Measurements from ENCODE around the gene ICAM4. TPM values are rescaled to one million over a fixed set of nuclear protein-coding genes. Genes with fewer than 3 reads are reported as not detected.

The ICAM4 gene
- total RNA-seq, 1 experiment from 2014 or later = 2.8 TPM

DNA sequence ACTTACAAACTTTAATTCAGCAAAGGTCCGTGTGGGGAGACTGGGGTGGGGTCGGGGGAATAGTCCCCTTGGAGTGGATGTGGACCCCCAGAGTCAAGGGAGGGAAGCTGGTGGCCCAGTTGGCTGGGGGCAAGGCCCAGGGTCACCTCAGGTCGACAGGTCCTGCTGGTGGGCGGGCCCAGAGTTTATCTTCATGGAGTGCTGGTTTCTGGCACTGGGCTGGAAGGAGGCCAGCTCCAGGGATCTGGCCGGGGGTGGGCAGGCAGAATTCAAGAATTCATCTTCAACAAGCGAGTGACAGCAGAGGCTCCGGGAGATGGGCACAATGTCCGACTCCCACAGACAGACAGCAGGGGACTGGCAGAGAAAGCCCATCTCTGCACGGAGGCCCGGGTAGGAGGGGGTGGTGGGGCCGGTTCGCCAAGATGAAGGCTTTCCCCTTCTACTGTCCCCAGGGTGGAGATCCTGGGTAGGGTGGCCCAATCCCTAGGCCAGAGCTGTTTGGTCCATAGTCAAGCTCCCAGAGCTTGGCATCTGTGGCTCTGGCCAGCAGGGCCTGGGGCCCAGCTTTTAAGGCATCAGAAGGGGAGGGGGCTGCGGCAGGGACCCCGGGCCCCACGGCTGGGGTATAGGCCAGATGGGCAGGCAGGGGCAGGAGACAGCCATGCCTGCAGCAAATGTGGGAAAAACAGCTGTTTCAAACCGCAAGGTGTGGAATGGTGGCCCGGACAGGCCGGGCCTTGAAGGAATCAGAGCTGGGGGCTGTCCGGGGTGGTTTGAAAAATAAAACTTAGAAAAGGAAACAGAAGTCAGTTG, 29.7 kb downstream of the ICAM4 start:
- no peaks in the 10 kb centered on the region for H3K9me3 ChIP-seq (replicated peaks)

DNA sequence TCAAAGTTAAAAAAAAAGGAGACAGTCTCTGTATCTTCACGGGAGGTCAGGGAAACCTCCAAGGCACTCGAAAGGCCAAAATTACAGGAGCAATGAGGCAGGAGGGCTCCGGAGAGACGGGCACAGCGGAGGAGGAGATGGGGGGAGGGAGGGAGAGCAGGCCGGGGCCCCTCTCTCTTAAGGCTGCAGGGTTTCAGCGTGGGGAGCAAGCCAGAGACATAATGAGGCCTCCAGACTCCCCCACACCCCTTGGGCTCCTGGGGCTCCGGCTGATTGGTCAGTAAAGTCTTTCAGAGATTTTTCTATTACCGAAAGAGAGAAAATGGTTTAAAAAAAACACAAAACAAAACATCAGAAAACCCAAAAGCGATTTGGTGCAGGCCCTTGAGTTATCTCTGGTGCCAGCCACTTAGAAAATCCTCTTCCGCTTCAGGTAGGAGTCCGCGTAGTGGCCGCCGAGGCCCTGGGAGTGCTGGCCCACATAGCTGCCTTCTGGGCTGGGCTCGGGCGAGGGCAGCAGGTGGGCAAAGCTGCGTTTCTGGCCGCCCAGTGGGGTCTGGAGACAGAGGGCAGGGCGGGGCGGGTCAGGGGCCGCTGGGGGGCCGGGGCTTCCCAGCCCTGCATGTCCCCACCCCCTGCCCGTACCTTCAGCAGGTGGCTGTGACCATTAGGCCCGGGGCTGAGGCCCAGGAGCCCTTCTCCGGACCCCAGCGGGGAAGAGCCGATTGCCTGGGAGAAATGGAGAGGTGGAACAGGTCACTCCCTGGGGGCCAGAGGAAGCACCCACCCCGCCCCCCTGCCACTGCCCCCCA, 30.5 kb downstream of the ICAM4 start:
- Histone ChIP-seq H3K27me3 (no peaks in the 10 kb centered on the region), H3K9me3 (replicated peaks) (no peaks in the 10 kb centered on the region), H3K36me3 (peaks cover 30% of the 10 kb centered on the region), H3K4me1 (peaks cover 4% of the 10 kb centered on the region; the same call in 1 of the 2 replicates), H3K27ac (no peak overlapping the region), H3K4me3 (no peak overlapping the region)
- no peak for DNase-seq

More for the DNA sequence above, 29.7 kb downstream of the ICAM4 start:
- H3K27me3 ChIP-seq = no peaks in the 10 kb centered on the region
- H3K27ac ChIP-seq = no peak overlapping the region
- peaks cover 23% of the 10 kb centered on the region for H3K36me3 ChIP-seq
- H3K4me1 ChIP-seq = peaks cover 4% of the 10 kb centered on the region; the same call in 1 of the 2 replicates
- H3K4me3 ChIP-seq = peak overlapping the region; percentile 78; the same call in 1 of the 2 replicates
- DNase-seq = no peak

DNA sequence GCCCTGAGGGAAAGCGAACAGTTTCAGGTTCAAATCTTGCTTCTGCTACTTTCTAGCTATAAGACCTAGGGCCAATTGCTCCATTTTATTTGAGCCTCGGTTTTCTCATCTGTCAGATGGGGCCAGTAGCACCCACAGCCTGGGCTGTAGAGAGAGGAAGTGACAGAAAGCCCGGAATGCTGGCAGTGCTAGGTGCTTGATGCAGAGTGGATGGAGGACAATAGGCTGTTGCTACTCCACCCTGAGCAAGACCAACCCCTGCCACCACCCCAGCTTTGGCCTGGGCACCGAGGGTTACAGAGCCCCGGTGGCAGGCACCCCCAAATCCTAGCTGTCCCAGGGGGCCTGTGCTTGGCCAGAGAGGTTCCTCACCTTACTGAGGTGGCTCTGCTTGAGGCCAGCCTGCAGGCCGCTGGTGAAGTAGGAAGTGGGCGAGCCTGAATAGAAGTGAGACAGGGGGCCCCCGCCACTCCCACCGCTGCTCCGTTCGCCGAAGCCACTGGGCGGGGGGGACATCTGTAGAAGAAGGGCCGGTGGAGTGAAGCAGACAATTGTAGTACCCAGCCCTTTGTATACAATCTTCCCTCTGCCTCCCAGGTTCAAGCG, 31.2 kb downstream of the ICAM4 start:
- peaks cover 35% of the 10 kb centered on the region for H3K36me3 ChIP-seq
- no peaks in the 10 kb centered on the region for H3K9me3 ChIP-seq (replicated peaks)

DNA sequence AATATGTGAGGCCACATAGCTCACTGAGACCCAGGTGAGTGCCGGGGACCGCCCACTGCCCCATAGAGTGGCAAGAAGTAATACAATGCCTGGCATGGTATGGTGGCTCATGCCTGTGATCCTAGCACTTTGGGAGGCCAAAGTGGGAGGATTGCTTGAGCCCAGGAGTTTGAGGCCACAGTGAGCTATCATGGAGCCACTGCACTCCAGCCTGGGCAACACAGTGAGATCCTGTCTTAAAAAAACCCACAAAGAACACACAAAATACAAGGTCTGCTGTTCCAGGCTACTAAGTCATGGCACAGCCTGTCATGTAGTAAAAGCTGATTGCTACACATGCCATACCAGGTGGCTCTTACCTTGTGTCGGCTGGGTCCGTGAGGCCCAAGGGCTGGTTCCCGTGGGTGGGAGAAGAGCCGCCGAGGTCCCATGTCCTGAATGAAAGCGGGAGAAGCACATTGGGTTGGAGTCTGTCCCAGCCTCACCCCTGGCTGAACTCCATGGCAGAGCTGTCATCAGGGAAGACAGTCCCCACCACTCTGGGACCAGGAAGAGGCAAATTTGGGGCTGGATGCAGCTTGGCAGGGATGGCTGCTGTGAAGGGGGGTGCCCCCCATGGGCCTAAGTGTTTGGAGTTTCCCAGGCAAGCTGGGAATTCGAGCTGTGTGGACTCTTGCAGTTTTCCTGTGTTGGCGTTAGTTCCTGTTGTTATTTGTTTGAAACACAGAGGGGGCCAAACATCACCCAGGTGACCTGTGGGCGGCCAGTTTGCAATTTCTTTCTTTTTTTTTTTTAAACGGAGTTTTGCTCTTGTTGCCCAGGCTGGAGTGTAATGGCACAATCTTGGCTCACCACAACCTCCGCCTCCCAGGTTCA, 32.3 kb downstream of the ICAM4 start:
- no peak for DNase-seq
- peaks cover 42% of the 10 kb centered on the region for H3K36me3 ChIP-seq
- no peaks in the 10 kb centered on the region for H3K27me3 ChIP-seq
- no peak overlapping the region for H3K4me3 ChIP-seq
- H3K4me1 ChIP-seq = peaks cover 4% of the 10 kb centered on the region; the same call in 1 of the 2 replicates
- no peak overlapping the region for H3K27ac ChIP-seq
- no peaks in the 10 kb centered on the region for H3K9me3 ChIP-seq (replicated peaks)

More for the DNA sequence above, 31.2 kb downstream of the ICAM4 start:
- peaks cover 4% of the 10 kb centered on the region; the same call in 1 of the 2 replicates for H3K4me1 ChIP-seq
- DNase-seq = no peak
- no peaks in the 10 kb centered on the region for H3K27me3 ChIP-seq
- H3K27ac ChIP-seq = no peak overlapping the region
- H3K4me3 ChIP-seq = no peak overlapping the region

DNA sequence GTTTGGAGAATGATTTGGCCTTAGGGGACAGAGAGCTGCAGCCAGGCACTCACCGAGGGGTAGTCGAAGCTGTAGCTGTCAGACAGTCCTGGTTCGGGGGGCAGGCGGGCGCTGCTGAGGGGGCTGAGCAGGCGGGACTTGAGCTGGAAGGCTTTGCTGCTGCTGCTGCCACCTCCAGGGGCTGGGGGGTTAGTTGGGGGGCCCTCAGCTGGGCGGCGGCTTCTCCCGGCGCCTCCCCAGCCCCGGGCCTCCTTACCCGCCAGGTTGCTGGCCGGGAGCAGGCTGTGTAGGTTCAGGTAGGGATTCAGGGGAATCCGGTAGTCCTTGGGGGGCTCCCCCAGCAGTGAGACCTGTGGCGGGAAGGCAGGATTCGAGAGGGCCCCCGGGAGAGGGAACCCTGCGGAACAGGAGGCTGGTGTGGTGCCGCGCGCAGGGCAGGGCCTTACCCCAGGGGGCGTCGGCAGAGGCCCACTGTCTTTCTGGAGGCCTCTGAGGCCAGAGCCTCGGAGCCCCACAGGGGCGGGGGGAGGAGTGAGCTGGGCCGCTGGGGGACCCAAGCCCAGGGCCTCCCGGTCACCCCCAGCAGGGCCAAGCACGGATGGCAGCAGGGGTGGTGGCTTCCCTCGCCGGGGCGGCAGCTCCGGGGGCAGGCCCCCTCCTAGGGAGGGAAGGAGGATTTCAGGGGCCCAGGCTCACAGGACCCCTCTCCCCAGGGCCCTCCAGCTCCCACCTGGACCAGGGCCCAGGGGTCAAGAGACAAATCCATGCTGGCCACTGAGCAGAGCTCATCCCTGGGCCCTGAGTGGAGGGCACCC, 34.1 kb downstream of the ICAM4 start:
- no peak for DNase-seq
- no peak overlapping the region for H3K27ac ChIP-seq
- peaks cover 55% of the 10 kb centered on the region for H3K36me3 ChIP-seq
- H3K27me3 ChIP-seq = no peaks in the 10 kb centered on the region
- H3K4me1 ChIP-seq = no peaks in the 10 kb centered on the region; the same call in 1 of the 2 replicates
- H3K9me3 ChIP-seq (replicated peaks) = no peaks in the 10 kb centered on the region
- H3K4me3 ChIP-seq = no peak overlapping the region

DNA sequence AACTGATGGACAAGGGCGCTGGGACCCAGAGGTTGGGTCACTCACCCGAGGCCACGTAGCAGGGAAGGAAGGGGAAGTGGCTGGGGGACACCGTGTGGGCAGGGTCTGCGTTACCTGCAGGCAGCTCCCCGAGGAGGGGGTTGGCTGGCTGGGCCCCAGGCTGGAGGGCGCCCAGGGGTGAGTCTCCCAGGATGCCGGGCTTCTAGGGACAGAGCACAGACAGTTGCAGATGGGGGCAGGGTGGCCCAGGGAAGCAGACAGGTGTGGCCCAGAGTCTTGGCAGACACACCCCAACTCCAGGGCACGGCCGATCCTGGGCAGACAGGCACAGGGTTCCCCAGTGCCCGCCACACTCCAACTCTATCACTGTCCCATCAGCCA, 34.7 kb downstream of the ICAM4 start:
- Histone ChIP-seq H3K27me3 (no peaks in the 10 kb centered on the region), H3K4me3 (no peak overlapping the region), H3K36me3 (peaks cover 59% of the 10 kb centered on the region), H3K4me1 (no peaks in the 10 kb centered on the region; the same call in 1 of the 2 replicates), H3K9me3 (replicated peaks) (no peaks in the 10 kb centered on the region), H3K27ac (no peak overlapping the region)
- no peak for DNase-seq

DNA sequence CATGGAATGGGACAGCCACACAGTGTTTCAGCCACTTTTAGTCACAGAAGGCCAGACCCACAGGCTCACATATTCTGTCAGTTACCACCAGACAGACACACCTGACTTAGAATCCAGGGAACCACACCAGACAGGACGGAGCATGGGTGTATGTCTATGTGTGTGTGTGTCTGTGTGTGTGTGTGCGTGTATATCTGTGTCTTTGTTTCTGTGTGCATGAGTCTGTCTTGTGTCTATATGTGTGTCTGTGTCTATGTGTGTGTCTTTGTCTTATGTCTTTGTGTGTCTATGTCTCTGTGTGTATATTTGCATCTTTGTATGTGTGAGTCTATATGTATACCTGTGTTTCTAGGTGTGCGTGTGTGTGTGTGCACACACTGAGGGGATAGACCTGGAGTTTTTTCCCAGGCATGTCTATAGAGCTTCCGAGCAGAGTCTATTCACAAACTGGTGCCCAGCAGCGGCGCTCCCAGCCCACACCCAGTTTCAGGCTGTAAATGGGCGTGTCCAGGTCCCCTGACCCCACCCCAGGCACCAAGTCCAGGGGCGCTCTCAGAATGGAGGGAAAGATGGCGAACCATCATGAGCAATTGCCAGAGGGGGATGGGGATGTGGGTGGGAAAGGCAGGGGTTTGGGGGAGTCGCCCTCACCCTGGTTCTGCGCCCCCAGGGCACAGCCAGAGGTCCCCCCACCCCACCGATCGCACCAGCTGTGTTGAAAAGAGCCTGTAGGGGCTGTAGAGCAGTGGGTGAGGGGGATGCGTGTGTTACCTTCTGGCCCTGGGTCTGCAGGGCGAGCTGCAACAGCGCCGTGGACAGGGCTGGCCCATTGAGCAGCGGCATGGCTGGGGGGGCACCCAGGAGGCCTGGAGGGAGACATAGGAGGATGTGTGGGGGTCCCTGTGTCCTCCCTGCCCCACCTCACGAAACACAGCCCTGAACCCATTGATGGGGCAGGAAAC, 35.4 kb downstream of the ICAM4 start:
- Histone ChIP-seq H3K36me3 (peaks cover 64% of the 10 kb centered on the region), H3K9me3 (replicated peaks) (no peaks in the 10 kb centered on the region), H3K4me1 (no peaks in the 10 kb centered on the region; the same call in 1 of the 2 replicates), H3K27me3 (no peaks in the 10 kb centered on the region), H3K4me3 (no peak overlapping the region), H3K27ac (peak overlapping the region; percentile 20; the same call in 1 of the 2 replicates)
- no peak for DNase-seq

DNA sequence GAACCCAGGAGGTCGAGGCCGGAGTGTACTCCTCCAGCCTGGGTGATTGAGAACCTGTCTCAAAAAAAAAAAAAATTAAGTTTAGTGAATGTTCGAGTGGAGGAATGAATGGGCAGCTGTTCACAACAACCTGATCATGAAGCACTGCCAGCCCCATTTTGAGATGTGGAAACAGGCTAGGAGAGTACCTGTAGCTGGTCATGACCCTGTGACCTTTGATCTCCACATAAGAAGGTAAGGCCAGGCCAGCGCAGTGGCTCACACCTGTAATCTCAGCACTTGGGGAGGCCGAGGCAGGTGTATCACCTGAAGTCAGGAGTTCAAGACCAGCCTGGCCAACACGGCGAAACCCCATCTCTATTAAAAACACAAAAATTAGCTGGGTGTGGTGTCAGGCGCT, 39.0 kb downstream of the ICAM4 start:
- Histone ChIP-seq H3K36me3 (peaks cover 76% of the 10 kb centered on the region), H3K4me3 (no peak overlapping the region), H3K4me1 (no peaks in the 10 kb centered on the region; the same call in 1 of the 2 replicates), H3K27ac (no peak overlapping the region), H3K9me3 (replicated peaks) (no peaks in the 10 kb centered on the region), H3K27me3 (no peaks in the 10 kb centered on the region)
- no peak for DNase-seq

DNA sequence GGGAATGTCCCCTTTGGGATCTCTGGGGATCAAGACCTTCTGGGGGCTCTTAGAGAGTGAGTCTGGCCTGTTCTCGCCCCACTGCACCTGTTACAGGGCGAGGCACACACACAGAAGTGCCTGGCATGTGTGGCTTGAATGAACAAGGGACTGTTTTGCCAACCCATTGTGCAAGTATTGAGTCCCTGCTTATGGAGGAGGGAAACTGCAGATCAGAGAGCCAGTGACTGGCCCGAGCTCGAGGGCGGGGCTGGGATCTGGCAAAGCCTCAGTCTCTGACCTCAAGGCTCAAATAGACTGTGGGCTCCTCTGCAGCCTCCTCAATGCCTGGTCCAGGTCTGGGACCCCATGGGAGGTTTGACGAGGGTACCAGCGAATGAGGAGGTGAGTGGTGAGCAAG, 41.0 kb downstream of the ICAM4 start:
- no peaks in the 10 kb centered on the region for H3K27me3 ChIP-seq
- H3K9me3 ChIP-seq (replicated peaks) = no peaks in the 10 kb centered on the region
- H3K4me1 ChIP-seq = no peaks in the 10 kb centered on the region; the same call in 1 of the 2 replicates
- H3K27ac ChIP-seq = no peak overlapping the region
- no peak for DNase-seq
- no peak overlapping the region for H3K4me3 ChIP-seq
- peaks cover 59% of the 10 kb centered on the region for H3K36me3 ChIP-seq

DNA sequence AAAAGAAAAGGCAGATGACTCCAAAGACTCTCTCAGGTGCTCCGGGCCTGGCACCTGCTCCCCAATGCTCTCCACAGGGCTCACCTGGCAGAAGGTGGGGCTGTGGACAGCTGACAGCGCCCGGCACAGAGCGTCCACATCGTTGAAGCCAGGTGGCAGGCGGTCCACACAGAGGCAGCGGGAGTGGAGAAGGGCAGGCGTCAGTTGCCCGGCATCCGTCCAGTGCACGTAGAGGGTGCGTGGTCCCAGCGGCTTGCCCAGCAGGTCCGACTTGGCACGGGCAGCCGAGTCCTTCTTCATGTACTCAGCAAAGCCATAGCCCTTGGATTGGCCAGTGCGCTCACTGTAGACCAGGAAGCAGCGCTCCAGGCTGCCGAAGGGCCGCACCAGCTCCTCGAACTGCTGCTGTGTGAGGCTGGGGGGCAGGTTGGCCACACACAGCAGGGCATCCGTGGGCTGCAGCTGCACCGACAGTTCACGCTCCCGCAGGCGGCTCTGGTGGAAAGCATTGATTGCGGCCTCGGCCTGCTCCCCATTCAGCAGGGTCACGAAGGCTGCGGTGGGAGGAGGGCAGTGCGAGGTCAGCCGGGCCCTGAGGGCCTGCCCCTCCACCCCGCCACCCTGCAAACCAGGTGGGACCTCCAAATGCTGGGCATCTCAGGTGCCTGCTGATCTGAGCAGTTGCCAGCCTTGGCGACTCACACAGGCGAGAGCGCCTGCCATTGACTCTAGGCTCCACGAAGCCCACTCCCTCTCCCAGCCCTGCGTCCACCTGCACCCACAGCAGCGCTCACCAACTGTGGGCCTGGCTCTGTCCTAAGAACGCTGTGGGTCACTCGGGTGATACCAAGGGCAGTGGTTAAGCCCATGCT, 42.0 kb downstream of the ICAM4 start:
- H3K27me3 ChIP-seq = no peaks in the 10 kb centered on the region
- no peak overlapping the region for H3K4me3 ChIP-seq
- DNase-seq = no peak
- no peaks in the 10 kb centered on the region for H3K9me3 ChIP-seq (replicated peaks)
- peaks cover 52% of the 10 kb centered on the region for H3K36me3 ChIP-seq
- no peak overlapping the region for H3K27ac ChIP-seq
- H3K4me1 ChIP-seq = no peaks in the 10 kb centered on the region

DNA sequence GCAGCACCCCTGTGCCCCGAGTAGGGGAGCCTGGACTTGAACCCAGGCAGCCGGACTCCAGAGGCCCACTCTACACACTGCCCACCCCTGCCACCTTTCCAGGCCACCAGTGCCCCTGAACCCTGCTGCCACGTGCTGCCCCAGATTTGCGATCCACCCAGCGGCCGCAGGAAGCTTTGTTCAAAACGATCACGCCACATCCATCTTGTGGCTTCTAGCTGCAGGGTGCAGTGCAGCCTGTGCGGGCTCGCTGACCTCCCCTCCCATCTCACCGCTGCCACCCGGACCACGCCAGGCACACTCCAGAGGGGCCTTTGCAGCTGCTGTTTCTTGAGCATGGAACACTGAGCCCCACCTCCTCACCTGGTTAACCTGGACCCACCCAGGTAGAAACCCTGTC, 42.8 kb downstream of the ICAM4 start:
- H3K36me3 ChIP-seq = peaks cover 46% of the 10 kb centered on the region
- no peak overlapping the region for H3K4me3 ChIP-seq
- no peaks in the 10 kb centered on the region for H3K4me1 ChIP-seq
- H3K27ac ChIP-seq = no peak overlapping the region
- no peaks in the 10 kb centered on the region for H3K9me3 ChIP-seq (replicated peaks)
- H3K27me3 ChIP-seq = no peaks in the 10 kb centered on the region
- DNase-seq = no peak

All from SJCRH30 (cell line).